GM21529 (cell line): ENCODE data around the gene MAD1L1.
"Not testable (repeated sequence)": the region's sequence is repeated elsewhere in the genome, so short reads cannot be mapped to it uniquely, and the experiment has no call there.

Experiments used
- ATAC-seq: cut with Tn5 transposase; IDR thresholded peaks from one replicate; pipeline ENCODE4 v1.9.1; 2021; ENCODE audit not compliant: unreplicated experiment

Gene MAD1L1

DNA sequence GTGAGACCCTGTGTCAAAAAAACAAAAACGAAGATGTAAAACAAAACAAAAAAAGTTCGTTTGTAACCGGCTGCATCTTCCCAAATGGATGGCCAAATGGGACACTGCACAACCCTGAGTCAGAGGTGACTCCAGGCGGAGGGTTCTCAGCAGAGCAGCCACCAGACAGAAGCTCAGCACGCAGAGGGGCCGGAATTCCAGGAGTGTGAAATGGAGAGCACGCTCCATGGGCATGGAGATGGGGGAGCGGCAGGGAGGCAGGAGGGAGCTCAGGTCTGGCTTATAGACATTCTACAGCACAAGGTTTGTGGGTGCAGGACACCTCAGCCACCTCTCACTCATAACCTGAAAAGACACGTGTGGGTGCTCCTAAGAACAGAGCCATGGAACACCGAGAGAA lies 227.0 kb downstream of the MAD1L1 start:
- no peak for ATAC-seq

DNA sequence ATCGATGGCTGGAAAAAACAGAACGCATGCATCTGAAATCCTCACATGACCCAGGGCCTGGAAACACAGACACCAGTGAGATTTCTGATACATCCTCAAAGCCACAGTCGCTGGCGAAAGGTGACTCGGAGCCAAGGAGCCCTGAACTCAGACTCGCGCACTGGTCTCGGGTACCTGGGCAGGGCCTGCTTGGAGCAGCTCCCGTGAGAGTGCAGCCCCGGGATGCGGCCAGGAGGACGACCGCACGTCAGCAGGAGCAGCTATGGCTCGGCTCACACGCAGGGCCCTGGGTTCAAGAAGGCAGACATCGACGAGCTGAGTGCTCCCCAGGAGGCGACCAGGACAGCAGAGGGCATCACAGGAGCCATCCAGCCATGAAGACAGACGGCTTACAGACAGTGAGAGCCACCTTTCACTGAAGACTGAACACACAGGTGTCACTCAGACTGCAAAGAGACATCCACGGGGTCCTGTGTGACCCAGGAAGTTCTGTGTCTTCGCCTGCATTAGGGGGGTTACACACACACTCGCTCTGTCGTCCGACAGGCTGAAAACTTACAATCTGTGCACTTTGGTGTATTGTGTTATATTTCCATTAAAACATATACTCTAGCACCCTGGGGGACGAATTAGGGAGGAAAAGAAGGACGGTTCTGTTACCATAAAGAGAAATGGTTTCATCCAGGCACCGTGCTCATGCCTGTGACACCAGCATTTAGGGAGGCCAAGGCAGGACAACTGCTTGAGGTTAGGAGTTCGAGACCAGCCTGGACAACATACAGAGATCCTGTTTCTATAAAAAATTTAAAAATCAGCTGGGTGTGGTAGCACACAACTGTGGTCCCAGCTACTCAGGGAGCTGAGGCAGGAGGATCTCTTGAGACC lies 227.7 kb downstream of the MAD1L1 start:
- ATAC-seq = no peak

DNA sequence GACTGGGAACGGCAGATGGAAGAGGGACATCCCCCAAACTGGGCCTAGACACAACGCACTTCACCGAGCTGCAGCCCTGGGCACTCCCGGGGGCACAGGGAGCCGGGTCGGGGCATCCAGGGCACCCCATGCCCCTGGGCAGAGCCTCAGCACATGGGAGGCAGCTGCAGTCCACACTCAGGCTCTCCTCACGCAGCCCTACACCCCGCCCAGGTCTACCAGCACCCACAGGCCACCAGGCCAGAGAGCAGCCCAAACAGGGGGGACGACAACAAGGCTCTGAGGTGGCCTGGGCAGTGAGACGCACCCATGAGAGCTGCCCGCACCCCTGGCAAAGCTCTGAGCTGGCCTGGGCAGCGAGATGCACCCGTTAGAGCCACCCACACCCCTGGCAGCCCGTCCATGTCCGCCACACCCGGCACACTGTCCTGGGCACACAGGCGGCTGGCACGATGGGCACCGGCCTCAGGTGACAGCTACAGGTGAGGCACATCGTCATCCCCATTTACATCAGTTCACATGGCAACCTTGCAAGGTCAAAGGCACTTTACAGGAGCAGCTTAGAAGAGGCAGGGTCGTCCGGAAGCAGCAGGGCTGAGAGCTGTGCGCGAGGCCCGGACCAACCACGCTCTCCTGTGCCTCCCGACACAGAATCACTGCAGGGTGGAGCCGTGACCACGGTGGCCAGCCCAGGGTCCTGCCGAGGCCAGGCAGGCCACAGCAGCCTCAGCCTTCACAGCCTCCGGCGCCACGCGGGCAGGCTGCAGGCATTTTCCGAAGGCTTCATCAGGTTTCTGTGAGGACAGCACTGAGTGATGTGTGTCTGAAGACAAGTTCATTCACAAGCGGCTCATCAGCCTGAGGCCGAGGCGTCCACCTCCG lies 228.6 kb downstream of the MAD1L1 start:
- ATAC-seq = no peak

DNA sequence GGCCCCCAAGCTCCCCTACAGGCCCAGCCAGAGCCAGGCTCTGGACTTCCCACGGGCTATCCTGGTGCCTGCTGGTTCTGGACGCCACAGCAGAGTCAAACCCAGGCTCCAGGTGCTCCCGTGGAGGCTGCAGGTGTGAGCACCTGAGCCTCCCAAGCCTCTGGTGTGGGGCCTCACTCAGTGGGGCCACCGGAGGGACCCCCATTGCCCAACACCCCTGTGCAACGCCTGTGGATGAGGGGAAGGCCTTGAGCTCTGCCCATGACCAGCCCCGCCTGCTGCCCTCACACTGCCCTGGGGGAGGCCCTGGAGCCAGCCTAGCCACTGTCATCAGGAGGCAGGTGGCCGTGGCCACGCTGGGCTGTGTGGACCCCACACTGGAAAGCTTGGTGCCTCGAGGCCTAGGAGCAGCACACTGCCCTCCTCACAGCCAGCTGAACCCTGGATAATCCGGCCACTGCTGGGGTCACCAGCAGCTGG lies 229.3 kb downstream of the MAD1L1 start:
- ATAC-seq = no peak

DNA sequence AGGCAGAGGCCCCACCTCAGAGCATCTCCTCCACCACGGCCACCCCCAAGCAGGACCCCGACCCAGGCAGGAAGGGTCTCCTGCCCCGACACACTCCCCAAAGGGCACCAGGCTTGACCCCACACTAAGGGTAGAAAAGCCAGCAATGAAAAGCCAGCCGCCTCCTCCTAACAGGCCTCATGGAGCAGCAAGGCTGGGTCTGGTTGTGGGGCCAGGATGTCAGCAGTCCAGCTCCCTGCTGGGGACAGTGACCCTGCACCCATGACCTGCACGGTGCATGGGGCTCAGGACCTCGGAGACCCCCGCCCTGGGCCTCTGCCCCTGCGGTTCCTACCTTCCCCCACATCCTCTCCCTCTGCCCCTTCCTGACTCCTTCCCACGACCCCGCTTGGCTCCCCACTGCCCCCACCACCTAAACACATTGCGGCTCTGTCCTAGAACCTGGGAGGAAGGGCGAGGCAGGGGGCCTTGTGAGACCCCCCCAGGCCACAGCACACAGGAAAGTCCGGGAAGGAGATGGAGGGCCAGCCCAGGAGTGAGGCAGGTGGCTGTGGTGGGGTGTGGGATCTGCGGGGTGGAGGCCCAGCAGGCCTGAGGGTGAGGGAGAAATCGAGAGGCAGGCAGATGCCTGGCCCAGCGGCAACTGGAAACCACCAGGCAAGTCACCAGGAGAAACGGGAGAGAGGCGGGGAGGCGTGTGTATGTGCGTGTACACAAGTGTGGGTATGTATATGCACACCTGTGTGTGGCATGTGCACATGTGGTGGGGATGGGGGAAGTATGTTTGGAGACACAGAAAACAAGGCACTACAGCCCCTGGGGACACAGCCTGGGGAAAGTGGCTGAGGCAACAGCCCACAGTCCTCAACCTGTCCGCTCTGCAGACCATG lies 229.9 kb downstream of the MAD1L1 start:
- no peak for ATAC-seq

DNA sequence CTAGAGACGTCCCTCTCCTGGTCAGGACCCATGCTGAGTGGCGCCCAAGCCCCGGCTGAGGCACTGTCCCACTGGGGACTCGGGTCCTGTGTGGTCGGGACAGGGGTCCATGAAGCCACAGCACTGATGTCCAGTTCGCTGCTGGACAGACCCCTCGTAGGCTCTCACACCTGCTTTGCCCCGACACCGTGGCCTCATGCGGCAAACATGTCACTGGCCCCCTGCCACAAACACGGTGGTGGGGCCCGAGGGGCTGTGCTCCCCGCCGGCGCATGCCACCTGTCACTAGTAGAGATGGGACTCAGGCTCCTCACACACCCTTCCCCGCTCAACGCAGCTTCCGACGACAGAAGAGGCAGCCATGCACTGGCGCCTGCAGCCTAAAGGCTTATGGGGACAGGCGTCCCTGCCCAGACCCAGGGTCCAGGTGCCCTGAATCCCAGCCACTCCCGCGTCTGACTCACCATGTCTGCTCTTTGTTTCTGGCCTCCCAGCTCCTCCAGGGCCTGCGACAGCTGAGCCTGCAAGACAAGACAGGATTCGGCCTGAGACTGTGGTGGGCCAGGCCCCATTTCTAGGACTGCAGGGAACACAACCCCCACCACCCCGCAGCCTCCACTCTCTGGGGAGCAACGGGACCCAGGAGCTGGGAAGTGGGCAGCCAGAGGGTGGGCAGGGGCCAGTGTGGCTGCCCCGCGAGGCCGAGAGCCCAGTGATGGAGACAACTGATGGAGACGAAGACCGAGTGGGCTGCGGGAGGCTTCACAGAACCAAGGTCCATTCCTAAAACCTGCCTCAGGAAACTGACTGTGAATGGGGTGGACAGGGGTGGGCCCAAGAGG lies 230.9 kb downstream of the MAD1L1 start:
- ATAC-seq = no peak

DNA sequence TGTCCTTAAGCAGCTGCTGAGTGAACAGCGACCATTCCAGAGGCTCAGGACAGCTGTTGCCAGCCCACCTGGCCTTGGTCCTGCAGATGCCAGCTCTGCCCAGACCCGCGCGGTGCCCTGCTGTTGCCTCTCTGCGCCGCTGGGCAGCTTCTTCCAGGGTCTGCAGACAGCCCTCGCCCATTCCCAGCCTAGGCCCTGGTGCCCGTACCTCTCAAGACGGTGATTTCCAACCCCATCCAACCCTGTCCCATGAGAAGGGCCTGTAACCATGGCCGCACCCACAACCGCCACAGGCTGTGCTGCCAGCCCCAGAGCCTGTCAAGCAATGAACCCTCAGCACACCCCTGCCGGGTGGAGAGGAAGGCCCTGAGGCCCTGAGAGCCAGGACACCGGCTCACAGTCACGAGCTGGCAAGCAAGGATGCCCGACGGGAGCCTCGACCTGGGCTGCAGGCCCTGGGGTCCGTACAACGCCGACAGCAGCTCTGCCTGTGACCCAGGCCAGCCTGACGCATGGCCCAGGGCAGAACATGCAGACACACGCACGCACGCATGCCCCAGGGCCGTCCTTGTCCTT lies 231.9 kb downstream of the MAD1L1 start:
- ATAC-seq = no peak

DNA sequence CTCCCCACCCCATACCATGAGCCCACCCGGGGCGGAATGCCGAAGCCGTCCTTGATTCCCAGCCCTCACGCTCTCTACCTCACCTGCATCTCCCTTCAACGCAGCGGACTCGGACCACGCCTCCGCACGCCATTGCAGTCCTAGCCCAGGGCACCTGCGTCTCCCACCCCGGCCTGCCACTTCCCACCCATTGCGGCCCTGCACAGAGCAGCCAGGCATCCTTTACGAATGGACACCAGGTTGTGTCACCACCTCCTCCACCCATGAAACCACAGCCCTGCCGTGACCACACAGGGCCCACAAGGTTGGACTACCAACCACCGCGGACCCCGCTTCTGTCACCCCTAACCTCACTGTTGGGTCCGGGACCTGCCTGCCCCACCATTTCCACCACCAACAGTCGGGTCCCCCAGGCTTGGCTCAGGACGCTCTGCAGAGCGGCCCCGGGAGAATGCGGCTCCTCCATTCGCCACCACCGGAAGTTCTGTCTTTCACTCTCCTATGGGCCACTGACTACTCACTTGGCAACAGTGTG lies 232.5 kb downstream of the MAD1L1 start:
- ATAC-seq = no peak

DNA sequence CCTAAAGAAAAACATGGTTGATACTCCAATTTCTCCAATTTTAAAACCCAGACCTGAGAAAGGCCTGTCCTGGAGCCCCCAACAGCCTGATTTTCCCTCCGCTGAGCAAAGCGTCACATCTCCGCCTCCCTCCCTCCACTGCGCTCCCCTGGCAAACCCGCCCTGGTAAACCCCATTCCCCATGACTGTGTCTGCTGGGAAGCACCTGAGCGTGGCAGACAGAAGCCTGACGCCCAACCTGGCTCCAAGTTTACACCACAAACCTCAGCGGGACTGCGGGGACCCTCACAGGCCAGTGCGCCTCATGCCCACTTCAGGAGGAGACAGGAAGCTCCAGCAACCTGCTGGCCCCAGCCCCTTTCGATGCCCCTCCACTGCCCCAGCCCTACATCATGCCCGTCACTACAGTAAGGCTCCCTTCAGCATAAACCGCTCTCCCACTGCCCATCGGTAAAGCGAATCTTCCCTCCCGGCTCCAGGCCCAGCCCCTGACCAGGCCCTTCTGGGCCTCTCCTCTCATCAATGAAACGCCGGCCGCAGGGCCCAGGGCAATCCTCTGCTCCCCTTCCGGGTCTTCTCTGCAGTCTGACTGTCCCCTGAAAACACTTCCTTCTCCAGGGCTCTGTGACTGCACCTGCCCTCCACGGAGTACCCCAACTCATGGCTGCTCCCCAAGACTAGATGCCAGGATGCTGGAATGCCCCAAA lies 233.3 kb downstream of the MAD1L1 start:
- no peak for ATAC-seq

DNA sequence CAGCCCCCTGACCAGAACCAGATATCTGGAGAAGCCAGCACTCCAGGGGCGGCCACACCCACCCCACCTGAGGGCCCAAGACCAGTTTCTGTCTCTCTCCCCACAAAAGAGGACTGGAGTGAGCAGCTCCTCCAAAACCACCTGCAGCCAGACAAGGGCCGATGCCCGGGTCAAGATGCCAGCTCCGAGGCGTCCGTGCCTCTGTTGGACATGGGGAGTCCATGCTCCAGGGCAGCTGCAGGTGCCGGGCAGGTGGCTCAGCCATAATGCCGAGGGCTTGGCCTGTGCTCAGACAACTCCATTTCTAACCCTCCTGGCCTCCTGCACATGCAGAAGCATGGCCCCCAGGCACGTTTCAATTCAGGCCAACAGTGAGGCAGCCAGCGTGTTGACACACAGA lies 234.6 kb downstream of the MAD1L1 start:
- ATAC-seq = no peak

DNA sequence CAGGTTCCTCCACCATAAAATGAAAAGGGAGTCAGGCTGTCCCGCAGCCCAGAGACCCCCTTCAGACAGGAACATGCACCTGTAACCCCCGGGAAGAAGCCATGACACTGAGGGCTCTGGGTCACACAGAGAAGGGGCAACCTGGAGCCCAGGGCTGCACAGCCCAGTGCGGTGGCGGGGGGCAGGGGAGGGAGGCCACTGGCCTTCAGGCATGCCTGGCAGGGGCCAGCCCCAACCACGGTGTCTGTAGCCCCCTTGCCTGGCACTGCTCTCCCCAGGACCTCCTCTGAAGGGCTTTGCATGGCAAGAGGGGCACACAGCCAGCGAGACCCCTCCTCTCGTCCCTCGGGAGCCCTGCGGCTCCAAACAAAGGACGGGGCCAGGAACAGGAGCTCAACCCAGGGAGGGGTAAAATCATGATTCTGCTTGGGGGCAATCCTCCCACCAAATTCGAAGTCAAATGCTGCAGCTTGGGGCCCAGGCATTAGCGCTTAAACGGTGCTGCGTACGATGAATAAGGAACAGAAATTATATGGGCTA lies 235.1 kb downstream of the MAD1L1 start:
- ATAC-seq = no peak

DNA sequence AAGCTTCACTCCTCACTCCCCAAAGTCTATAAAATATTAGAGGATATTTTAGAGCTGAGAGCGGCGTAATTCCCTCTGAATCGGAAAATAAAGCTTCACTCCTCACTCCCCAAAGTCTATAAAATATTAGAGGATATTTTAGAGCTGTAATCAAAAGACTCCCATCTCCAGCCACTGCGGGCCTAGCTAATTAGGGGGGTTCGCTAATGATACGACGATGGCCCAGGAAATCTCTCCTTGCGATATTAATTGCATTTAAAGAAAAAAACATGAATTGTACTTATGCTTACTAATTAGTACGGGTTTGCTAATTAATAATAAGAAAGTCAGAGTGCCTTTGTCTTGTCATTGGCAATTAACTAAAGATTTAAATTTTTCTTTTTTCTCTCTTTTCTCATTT lies 235.9 kb downstream of the MAD1L1 start:
- ATAC-seq = no peak

DNA sequence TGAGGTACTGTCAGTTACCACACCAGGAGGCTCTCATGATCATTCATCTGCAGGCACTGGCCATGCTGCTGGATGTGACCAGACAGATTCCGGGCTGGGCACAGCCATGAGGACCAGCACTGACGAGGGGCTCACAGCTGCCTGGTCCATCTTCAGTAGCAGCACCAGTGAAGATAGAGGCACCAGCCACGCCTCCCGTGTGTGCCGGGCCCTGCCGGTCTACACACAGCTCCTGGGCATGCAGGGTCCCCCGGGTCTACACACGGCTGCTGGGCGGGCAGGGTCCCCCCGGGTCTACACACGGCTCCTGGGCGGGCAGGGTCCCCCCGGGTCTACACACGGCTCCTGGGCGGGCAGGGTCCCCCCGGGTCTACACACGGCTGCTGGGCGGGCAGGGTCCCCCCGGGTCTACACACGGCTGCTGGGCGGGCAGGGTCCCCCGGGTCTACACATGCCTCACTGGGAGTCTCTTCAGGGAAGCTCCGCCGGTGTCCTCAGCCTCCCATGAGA lies 236.8 kb downstream of the MAD1L1 start:
- not testable (repeated sequence) for ATAC-seq

DNA sequence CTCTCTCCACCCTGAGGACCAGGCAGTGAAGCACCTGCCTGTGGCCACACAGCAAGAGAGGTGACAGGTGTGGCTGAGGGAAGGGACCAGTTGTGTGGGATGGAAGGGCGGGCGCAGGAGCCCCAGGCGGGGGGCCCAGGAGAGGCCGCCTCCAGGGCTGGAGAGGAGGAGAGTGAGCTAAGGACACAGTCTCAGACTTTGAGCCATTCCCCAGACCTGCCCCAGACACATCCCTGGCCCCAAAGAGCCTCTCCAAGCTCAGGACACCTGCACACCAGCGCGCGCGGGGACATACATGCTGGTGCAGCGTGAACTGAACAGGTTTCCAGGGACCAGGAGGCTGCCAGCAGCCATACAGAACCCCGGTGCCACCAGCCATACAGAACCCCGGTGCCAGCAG lies 237.3 kb downstream of the MAD1L1 start:
- no peak for ATAC-seq

DNA sequence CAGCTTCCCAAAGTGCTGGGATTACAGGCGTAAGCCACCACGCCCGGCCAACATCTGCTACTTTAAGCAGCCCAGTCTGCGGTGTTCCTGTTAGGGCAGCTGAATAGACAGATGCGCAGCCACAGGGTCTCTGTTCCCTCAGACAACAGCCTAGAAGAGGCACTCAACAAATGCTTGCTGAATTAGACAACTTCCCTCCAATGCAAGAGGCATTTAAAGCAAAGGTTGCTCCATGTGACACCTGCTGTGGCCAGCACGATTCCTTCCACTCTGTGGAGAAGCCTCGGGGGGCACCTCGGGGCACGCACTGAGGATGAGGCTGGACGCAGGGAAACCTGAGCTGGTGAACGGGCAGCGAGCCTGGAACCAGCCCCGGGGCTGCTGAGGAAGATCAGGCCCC lies 237.8 kb downstream of the MAD1L1 start:
- ATAC-seq = no peak

DNA sequence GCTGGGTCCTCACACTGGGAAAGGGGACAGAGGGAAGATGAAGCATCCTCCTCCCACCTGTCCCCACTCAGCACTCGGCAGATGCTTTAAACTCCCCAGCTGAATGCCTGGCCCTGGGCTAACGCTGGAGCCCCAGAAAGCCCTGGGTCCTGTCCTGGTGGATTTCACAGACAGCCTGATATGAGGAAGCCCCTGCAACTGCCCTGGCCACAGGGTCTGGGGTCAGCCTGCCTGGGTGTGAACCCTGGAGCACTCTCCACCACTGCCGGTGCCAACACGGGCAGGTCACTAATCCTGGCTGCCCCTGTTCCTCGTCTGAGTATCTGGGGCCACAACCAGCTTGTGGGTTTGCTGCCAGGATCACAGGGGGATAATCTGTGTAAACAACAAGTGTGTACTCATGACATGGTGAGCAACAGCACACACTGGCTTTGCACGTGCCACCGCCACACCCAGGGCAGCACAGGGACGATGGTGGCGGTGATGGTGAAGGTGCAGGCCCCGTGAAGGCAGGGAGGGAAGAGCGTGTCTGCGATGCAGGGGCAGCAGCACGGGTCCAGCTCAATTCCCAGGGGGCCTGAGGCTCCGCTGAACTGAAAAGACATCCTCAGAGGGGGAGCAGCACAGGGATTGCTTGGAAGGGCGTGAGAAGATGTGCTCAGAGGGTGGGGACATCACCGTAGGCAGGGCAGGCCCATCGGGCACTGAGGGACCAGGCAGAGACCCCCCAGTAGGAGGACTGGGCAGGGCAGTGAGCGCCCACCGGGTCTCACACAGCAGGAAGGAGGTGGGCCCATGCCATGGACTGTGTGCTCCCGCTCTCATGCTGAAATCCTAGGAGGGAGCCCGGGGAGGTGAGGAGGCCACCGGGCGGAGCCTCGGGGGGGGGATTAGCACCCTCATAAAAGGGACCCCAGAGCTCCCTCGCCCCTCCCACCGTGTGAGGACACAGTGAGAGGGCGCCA lies 238.7 kb downstream of the MAD1L1 start:
- no peak for ATAC-seq

DNA sequence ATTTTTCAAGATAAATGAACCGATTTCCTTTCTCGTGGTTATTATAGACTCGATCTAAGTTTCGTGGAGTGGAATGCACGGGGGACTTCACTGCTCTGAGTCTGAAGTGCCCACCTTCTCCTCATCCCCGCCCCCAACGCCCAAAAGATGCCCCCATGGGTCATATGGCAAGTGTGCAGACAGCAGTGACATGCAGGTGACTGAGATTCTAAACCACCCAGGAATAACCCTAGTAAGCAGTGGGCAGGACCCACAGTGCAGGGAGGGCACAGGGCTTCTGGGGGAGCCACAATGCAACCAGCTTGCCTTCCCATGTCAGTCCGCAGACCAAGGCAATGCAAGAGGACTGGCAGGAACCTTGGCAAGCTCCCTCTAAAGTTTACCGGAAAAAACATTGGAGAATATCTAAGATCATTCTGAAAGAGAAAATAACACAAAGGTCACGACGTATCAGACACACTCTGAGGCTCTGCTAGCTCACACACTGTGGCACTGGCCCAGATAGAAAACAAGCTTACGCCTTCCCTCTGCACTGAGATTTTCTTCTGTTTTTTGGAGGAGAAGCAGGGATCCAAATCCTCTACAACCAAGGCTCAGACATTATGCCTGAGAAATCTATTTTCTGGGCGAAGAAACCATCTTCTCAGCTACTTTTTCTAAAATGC lies 239.6 kb downstream of the MAD1L1 start:
- ATAC-seq = no peak
